ENCODE data around the gene DDC. TPM values are rescaled to one million over a fixed set of nuclear protein-coding genes. Genes with fewer than 3 reads are reported as not detected.

The DDC gene
- total RNA-seq, 1 experiment from 2014 or later, result not detected

DNA sequence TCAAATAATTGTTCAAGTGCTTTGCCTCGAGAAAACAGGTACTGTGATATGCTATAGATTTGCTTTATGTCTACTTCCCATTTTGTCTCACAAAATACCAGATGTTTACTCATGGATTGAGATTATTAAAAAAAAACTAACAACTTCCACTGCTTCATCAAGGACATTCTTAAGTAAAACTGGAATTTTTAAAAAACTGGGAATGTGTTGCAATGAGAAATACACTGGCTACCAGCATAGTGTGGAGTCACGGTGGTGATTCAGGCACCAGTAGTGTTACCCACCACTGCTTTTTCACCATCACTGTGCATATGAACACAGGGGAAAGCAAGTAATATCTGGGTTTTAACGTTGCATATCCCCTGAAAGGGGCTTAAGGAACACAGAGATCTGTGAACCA, 136.3 kb downstream of the DDC start:
- ChIA-PET POLR2A (no interaction called here), RAD21 (ENCODE audit: low non-redundant PET in 1 of 2, low total read pairs in 2 of 2, uncharacterized antibody in 2 of 2, unreplicated experiment in 2 of 2) (no interaction called here), CTCF (interaction anchor here (1.7 kb wide), 1 partner anchor 11 kb away, joined by 5 read pairs; no protein-coding TSS in a partner anchor)
- H3K79me2 ChIP-seq (ENCODE audit: insufficient read depth, low read length), result no peaks in the 10 kb centered on the region
- no peaks in the 10 kb centered on the region for H4K20me1 ChIP-seq (ENCODE audit: insufficient read depth)
- TF ChIP-seq SIN3A (IDR thresholded peaks at IDR 0.05; ENCODE audit: low read depth) (no peak), JUND (IDR thresholded peaks at IDR 0.05) (no peak), ELF1 (IDR thresholded peaks at IDR 0.05; ENCODE audit: borderline replicate concordance, low read depth) (no peak), ZFX (IDR thresholded peaks at IDR 0.05) (no peak), CBX3 (IDR thresholded peaks at IDR 0.05; ENCODE audit: low read depth) (no peak), FOSL1 (IDR thresholded peaks at IDR 0.05; ENCODE audit: low read depth) (no peak), TCF7L2 (IDR thresholded peaks at IDR 0.05; ENCODE audit: borderline replicate concordance, extremely low read depth, insufficient read depth, insufficient read length) (no peak), ZNF274 (IDR thresholded peaks at IDR 0.05; ENCODE audit: low read depth, low read length) (no peak)
- TF ChIP-seq, protein P1, sequence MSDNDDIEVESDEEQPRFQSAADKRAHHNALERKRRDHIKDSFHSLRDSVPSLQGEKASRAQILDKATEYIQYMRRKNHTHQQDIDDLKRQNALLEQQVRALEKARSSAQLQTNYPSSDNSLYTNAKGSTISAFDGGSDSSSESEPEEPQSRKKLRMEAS (IDR thresholded peaks at IDR 0.05), result no peak
- no peak overlapping the region for H3K4me3 ChIP-seq (replicated peaks in 1 of 2; ENCODE audit: low read depth in 1 of 2, low read length in 2 of 2)
- H3K4me2 ChIP-seq (ENCODE audit: low read length), result no peak overlapping the region
- H3K4me1 ChIP-seq (ENCODE audit: control insufficient read depth in 1 of 2, insufficient read depth in 2 of 2, low read length in 2 of 2), result no peaks in the 10 kb centered on the region
- no peak for DNase-seq (ENCODE audit: low read depth, low spot score)
- H3K9me2 ChIP-seq (ENCODE audit: insufficient read depth), result no peaks in the 10 kb centered on the region
- no peaks in the 10 kb centered on the region for H3K36me3 ChIP-seq (ENCODE audit: control insufficient read depth in 1 of 2, insufficient read depth in 2 of 2, low read length in 2 of 2)
- no TSS peak for BruUV-seq (replicated peaks)
- no peaks in the 10 kb centered on the region for H3K27me3 ChIP-seq (ENCODE audit: insufficient read depth, low read length)
- no peaks in the 10 kb centered on the region for H3K9me3 ChIP-seq (ENCODE audit: control insufficient read depth in 1 of 2, insufficient read depth in 1 of 2, low read depth in 1 of 2, low read length in 2 of 2)
- H3K9ac ChIP-seq (ENCODE audit: low read length), result no peak overlapping the region
- ATAC-seq, result no peak
- no peak overlapping the region for H2AFZ ChIP-seq (ENCODE audit: low read depth, low read length, poor library complexity, severe bottlenecking)
- no peak overlapping the region for H3K27ac ChIP-seq (ENCODE audit: low read depth, low read length)
- intact Hi-C loops (cut with micrococcal nuclease), result no loop called here

- intact Hi-C loops (cut with micrococcal nuclease), result no loop called here
- Histone ChIP-seq H2AFZ (ENCODE audit: low read depth, low read length, poor library complexity, severe bottlenecking) (no peak overlapping the region), H3K4me3 (replicated peaks in 1 of 2; ENCODE audit: low read depth in 1 of 2, low read length in 2 of 2) (no peak overlapping the region), H3K27me3 (ENCODE audit: insufficient read depth, low read length) (no peaks in the 10 kb centered on the region), H4K20me1 (ENCODE audit: insufficient read depth) (no peaks in the 10 kb centered on the region), H3K4me1 (ENCODE audit: control insufficient read depth in 1 of 2, insufficient read depth in 2 of 2, low read length in 2 of 2) (no peaks in the 10 kb centered on the region), H3K9me2 (ENCODE audit: insufficient read depth) (no peaks in the 10 kb centered on the region), H3K4me2 (ENCODE audit: low read length) (no peak overlapping the region), H3K36me3 (ENCODE audit: control insufficient read depth in 1 of 2, insufficient read depth in 2 of 2, low read length in 2 of 2) (no peaks in the 10 kb centered on the region), H3K79me2 (ENCODE audit: insufficient read depth, low read length) (no peaks in the 10 kb centered on the region), H3K27ac (ENCODE audit: low read depth, low read length) (no peak overlapping the region), H3K9me3 (ENCODE audit: control insufficient read depth in 1 of 2, insufficient read depth in 1 of 2, low read depth in 1 of 2, low read length in 2 of 2) (no peaks in the 10 kb centered on the region), H3K9ac (ENCODE audit: low read length) (no peak overlapping the region)
- TF ChIP-seq TCF7L2 (IDR thresholded peaks at IDR 0.05; ENCODE audit: borderline replicate concordance, extremely low read depth, insufficient read depth, insufficient read length), result no peak
- no peak for TF ChIP-seq YY1 (IDR thresholded peaks at IDR 0.05; ENCODE audit: extremely low read depth, insufficient replicate concordance, low read depth, low read length)
- ATAC-seq (no peak), DNase-seq (ENCODE audit: low read depth, low spot score) (no peak)
- ChIA-PET POLR2A (no interaction called here), CTCF (interaction anchor here (1.4 kb wide), 1 partner anchor 9 kb away, joined by 5 read pairs; no protein-coding TSS in a partner anchor), RAD21 (ENCODE audit: low non-redundant PET in 1 of 2, low total read pairs in 2 of 2, uncharacterized antibody in 2 of 2, unreplicated experiment in 2 of 2) (interaction anchor here in 1 of 2 experiments (1.9 kb wide), 1 partner anchor 9 kb away, joined by 4 read pairs; no protein-coding TSS in a partner anchor)
- BruUV-seq (replicated peaks), result no TSS peak
Observed at GRCh38 chr7:50427518-50427917, 137.7 kb downstream of the DDC start.

All from HCT116 (cell line).